ENCODE data around the gene TDRD12. TPM values are rescaled to one million over a fixed set of nuclear protein-coding genes. Genes with fewer than 3 reads are reported as not detected.
"Not testable (repeated sequence)": the region's sequence is repeated elsewhere in the genome, so short reads cannot be mapped to it uniquely, and the experiment has no call there.

The TDRD12 gene
- total RNA-seq, 1 donor from 2014 or later, result 0.74 TPM

- TF ChIP-seq POLR2A (IDR thresholded peaks at IDR 0.05) (no peak), CTCF (IDR thresholded peaks at IDR 0.05) (no peak), POLR2AphosphoS5 (IDR thresholded peaks at IDR 0.05; ENCODE audit: insufficient read depth in 1 of 2, low read depth in 1 of 2) (no peak)
- no peak overlapping the region for H3K4me3 ChIP-seq
- H3K36me3 ChIP-seq, result no peaks in the 10 kb centered on the region
These were observed 31.5 kb downstream of the TDRD12 start for GRCh38 chr19:32751066-32751465.

DNA sequence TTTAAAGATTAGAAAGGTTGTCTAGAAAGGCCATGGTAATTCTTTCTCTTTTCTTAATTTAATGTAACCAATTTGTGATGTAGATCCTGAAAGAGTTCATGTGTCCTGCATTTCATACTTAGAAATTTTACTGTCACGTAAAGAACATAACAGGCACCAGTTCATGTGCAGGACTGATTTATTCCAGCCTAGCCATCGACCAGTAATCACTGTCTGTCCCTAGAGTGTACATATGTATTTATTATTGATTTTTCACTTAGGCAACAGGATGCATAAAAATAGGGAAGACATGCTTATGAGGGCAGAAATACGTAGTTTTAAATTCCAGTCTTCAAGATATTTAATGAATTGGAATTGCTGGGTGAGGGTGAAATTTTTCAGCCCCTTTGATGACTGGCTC, 37.6 kb downstream of the TDRD12 start:
- H3K4me1 ChIP-seq, result no peaks in the 10 kb centered on the region
- DNase-seq (ENCODE audit: extremely low spot score in 2 of 2), result no peak
- H3K27ac ChIP-seq, result no peak overlapping the region
- H3K36me3 ChIP-seq, result no peaks in the 10 kb centered on the region
- no peaks in the 10 kb centered on the region for H3K9me3 ChIP-seq
- no peak overlapping the region for H3K4me3 ChIP-seq
- intact Hi-C loops (cut with DNase I), result no loop called here
- H3K27me3 ChIP-seq, result no peaks in the 10 kb centered on the region
- no peak for TF ChIP-seq POLR2AphosphoS5 (IDR thresholded peaks at IDR 0.05; ENCODE audit: insufficient read depth in 1 of 2, low read depth in 1 of 2)
- no peak for TF ChIP-seq CTCF (IDR thresholded peaks at IDR 0.05)
- no peak for TF ChIP-seq POLR2A (IDR thresholded peaks at IDR 0.05)

More at GRCh38 chr19:32751066-32751465, 31.5 kb downstream of the TDRD12 start:
- no peak for DNase-seq (ENCODE audit: extremely low spot score in 2 of 2)
- H3K27ac ChIP-seq, result no peak overlapping the region
- no peaks in the 10 kb centered on the region for H3K4me1 ChIP-seq
- intact Hi-C loops (cut with DNase I), result no loop called here
- H3K9me3 ChIP-seq, result no peaks in the 10 kb centered on the region
- no peaks in the 10 kb centered on the region for H3K27me3 ChIP-seq

DNA sequence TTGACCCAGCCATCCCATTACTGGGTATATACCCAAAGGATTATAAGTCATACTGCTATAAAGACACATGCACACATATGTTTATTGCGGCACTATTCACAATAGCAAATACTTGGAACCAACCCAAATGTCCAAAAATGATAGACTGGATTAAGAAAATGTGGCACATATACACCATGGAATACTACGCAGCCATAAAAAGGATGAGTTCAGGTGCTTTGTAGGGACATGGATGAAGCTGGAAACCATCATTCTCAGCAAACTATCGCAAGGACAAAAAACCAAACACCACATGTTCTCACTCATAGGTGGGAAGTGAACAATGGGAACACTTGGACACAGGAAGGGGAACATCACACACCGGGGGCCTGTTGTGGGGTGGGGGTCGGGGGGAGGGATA, 45.8 kb downstream of the TDRD12 start:
- H3K36me3 ChIP-seq; DNase-seq (ENCODE audit: extremely low spot score in 2 of 2); H3K27ac ChIP-seq; H3K4me3 ChIP-seq; H3K9me3 ChIP-seq; H3K4me1 ChIP-seq; intact Hi-C loops (cut with DNase I); H3K27me3 ChIP-seq: not testable (repeated sequence)

- Histone ChIP-seq H3K4me3 (no peak overlapping the region), H3K9me3 (no peaks in the 10 kb centered on the region), H3K36me3 (no peaks in the 10 kb centered on the region), H3K4me1 (no peaks in the 10 kb centered on the region), H3K27me3 (no peaks in the 10 kb centered on the region), H3K27ac (no peak overlapping the region)
- TF ChIP-seq CTCF (IDR thresholded peaks at IDR 0.05) (no peak), POLR2A (IDR thresholded peaks at IDR 0.05) (no peak), POLR2AphosphoS5 (IDR thresholded peaks at IDR 0.05; ENCODE audit: insufficient read depth in 1 of 2, low read depth in 1 of 2) (no peak)
- intact Hi-C loops (cut with DNase I), result no loop called here
- DNase-seq (ENCODE audit: extremely low spot score in 2 of 2), result no peak
These were observed 48.5 kb downstream of the TDRD12 start for GRCh38 chr19:32767951-32768679.

DNA sequence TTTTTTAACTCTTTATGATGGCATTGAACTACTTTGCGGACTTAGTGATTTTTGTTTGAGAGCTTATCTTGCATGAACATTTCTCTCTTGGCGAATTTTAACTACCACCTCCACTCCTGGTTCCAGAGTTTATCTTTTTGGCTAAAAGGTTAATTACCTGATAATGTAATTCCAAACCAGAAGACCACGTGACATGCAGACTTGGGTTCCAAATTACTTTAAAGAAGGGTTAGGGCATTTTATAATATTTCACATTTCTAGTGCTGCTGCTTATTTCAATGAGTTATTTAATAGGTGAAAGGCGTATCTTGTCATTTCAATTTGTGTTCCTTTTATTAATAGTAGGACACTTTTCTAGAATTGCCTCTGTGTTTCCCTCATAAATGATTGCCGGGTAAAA, 52.0 kb downstream of the TDRD12 start:
- Histone ChIP-seq H3K4me3 (no peak overlapping the region), H3K36me3 (no peaks in the 10 kb centered on the region), H3K9me3 (no peaks in the 10 kb centered on the region), H3K27me3 (no peaks in the 10 kb centered on the region), H3K27ac (no peak overlapping the region), H3K4me1 (no peaks in the 10 kb centered on the region)
- intact Hi-C loops (cut with DNase I), result no loop called here
- TF ChIP-seq POLR2AphosphoS5 (IDR thresholded peaks at IDR 0.05; ENCODE audit: insufficient read depth in 1 of 2, low read depth in 1 of 2), result no peak
- TF ChIP-seq POLR2A (IDR thresholded peaks at IDR 0.05), result no peak
- TF ChIP-seq CTCF (IDR thresholded peaks at IDR 0.05), result no peak
- DNase-seq (ENCODE audit: extremely low spot score in 2 of 2), result no peak
